OCI-LY1 (cell line): ENCODE results near the gene CCDC92.
A peak's percentile ranks its signal among the peaks of the same experiment; 100 is the strongest.

Experiments
- H2AFZ ChIP-seq: fragments of 200-600 bp; sonication (generic), shearing (Covaris generic); 2 replicates; pipeline ENCODE4 v1.6.0; 2014; ENCODE audit warnings: antibody characterized with exemption, mild to moderate bottlenecking, low read length
- H3F3A ChIP-seq: fragments of 200-600 bp; sonication (generic), shearing (Covaris generic); 2 replicates; pipeline ENCODE4 v1.6.0; 2014; ENCODE audit warnings: mild to moderate bottlenecking, antibody characterized with exemption, low read length, moderate library complexity; ENCODE audit not compliant: insufficient read depth
- H3K27ac ChIP-seq: fragments of 200-600 bp; sonication (generic); 2 replicates; pipeline ENCODE4 v1.5.1; 2014; ENCODE audit warnings: low read length, mixed run types, mild to moderate bottlenecking, low read depth; ENCODE audit not compliant: poor library complexity, severe bottlenecking
- H3K27me3 ChIP-seq: fragments of 200-600 bp; sonication (generic); 2 replicates; pipeline ENCODE4 v1.6.0; 2014; ENCODE audit warnings: antibody characterized with exemption, mild to moderate bottlenecking, low read length, moderate library complexity; ENCODE audit not compliant: insufficient read depth
- H3K36me3 ChIP-seq: fragments of 200-600 bp; sonication (generic); 2 replicates; pipeline ENCODE4 v1.6.1; 2014; ENCODE audit warnings: mild to moderate bottlenecking, antibody characterized with exemption, low read length, moderate library complexity, mixed read lengths; ENCODE audit not compliant: insufficient read depth
- H3K4me1 ChIP-seq: fragments of 200-600 bp; sonication (generic); 2 replicates; pipeline ENCODE4 v1.5.1; 2014; ENCODE audit warnings: mild to moderate bottlenecking, low read length, moderate library complexity; ENCODE audit not compliant: insufficient read depth, severe bottlenecking
- H3K4me2 ChIP-seq: fragments of 200-600 bp; sonication (generic), shearing (Covaris generic); 2 replicates; pipeline ENCODE4 v1.6.1; 2014; ENCODE audit warnings: low read length
- H3K4me3 ChIP-seq: fragments of 200-600 bp; sonication (generic); 2 replicates; pipeline ENCODE4 v1.5.1; 2014; ENCODE audit warnings: low read length, low read depth, mild to moderate bottlenecking, mixed read lengths; ENCODE audit not compliant: poor library complexity, severe bottlenecking
- H3K79me2 ChIP-seq: fragments of 200-600 bp; shearing (Covaris generic); 2 replicates; pipeline ENCODE4 v1.6.1; 2016; ENCODE audit warnings: mixed run types, low read length, mixed read lengths; ENCODE audit not compliant: insufficient read depth
- H3K9ac ChIP-seq: fragments of 200-600 bp; sonication (generic), shearing (Covaris generic); 2 replicates; pipeline ENCODE4 v1.6.1; 2014; ENCODE audit warnings: mild to moderate bottlenecking, low read length, mixed read lengths
- H3K9me2 ChIP-seq: fragments of 200-600 bp; sonication (generic), shearing (Covaris generic); 2 replicates; pipeline ENCODE4 v1.6.1; 2014; ENCODE audit warnings: low read depth, mild to moderate bottlenecking, low read length, mixed read lengths
- H3K9me3 ChIP-seq: fragments of 200-600 bp; shearing (Covaris generic); 2 replicates; pipeline ENCODE4 v1.6.1; 2014; ENCODE audit warnings: low read length, mixed read lengths
- H4K20me1 ChIP-seq: fragments of 200-600 bp; sonication (generic), shearing (Covaris generic); 2 replicates; pipeline ENCODE4 v1.6.0; 2016; ENCODE audit warnings: mild to moderate bottlenecking, low read length; ENCODE audit not compliant: insufficient read depth
- CTCF ChIP-seq: fragments of 200-600 bp; sonication (generic), shearing (Covaris generic); IDR thresholded peaks from 2 replicates; pipeline ENCODE4 v1.5.1; 2017; ENCODE audit warnings: mild to moderate bottlenecking, antibody characterized with exemption, low read length, moderate library complexity, mixed read lengths
- EZH2 ChIP-seq: fragments of 200-600 bp; sonication (generic), shearing (Covaris generic); IDR thresholded peaks from 2 replicates; pipeline ENCODE4 v1.8.0; 2017; ENCODE audit warnings: borderline replicate concordance, mixed run types, mild to moderate bottlenecking, antibody characterized with exemption, low read length, moderate library complexity, mixed read lengths

CCDC92 gene

GRCh38 chr12:123907726-123908476, 64.7 kb downstream of the CCDC92 start:
- Histone ChIP-seq H3K9me2 (no peaks in the 10 kb centered on the region), H3K36me3 (no peaks in the 10 kb centered on the region), H3F3A (peaks cover 3% of the 10 kb centered on the region; the same call in 1 of the 2 replicates), H3K4me3 (no peak overlapping the region), H3K9me3 (no peaks in the 10 kb centered on the region), H3K27me3 (no peaks in the 10 kb centered on the region; the same call in 1 of the 2 replicates), H3K4me1 (no peaks in the 10 kb centered on the region), H4K20me1 (no peaks in the 10 kb centered on the region), H3K79me2 (no peaks in the 10 kb centered on the region), H3K27ac (no peak overlapping the region), H2AFZ (no peak overlapping the region), H3K9ac (no peak overlapping the region), H3K4me2 (no peak overlapping the region)
- TF ChIP-seq EZH2, result no peak
- no peak for TF ChIP-seq CTCF

GRCh38 chr12:123906711-123907420, 65.8 kb downstream of the CCDC92 start:
- Histone ChIP-seq H3K27me3 (no peaks in the 10 kb centered on the region; the same call in 1 of the 2 replicates), H3F3A (peaks cover 3% of the 10 kb centered on the region; the same call in 1 of the 2 replicates), H3K4me1 (no peaks in the 10 kb centered on the region), H3K9me2 (no peaks in the 10 kb centered on the region), H3K9ac (no peak overlapping the region), H3K4me2 (no peak overlapping the region), H3K9me3 (no peaks in the 10 kb centered on the region), H4K20me1 (no peaks in the 10 kb centered on the region), H3K36me3 (no peaks in the 10 kb centered on the region), H3K27ac (no peak overlapping the region), H3K4me3 (no peak overlapping the region), H2AFZ (no peak overlapping the region), H3K79me2 (no peaks in the 10 kb centered on the region)
- TF ChIP-seq EZH2 (no peak), CTCF (no peak)

- H3K4me1 ChIP-seq, result no peaks in the 10 kb centered on the region
- H3K4me2 ChIP-seq, result no peak overlapping the region
- no peaks in the 10 kb centered on the region for H3K36me3 ChIP-seq
- H3K9me2 ChIP-seq, result no peaks in the 10 kb centered on the region
- H3K27ac ChIP-seq, result no peak overlapping the region
- TF ChIP-seq EZH2 (no peak), CTCF (peak; percentile 74)
- H3F3A ChIP-seq, result no peaks in the 10 kb centered on the region
- no peaks in the 10 kb centered on the region for H3K9me3 ChIP-seq
- H3K4me3 ChIP-seq, result no peak overlapping the region
- H4K20me1 ChIP-seq, result no peaks in the 10 kb centered on the region
- no peaks in the 10 kb centered on the region; the same call in 1 of the 2 replicates for H3K27me3 ChIP-seq
- H2AFZ ChIP-seq, result no peak overlapping the region
- H3K9ac ChIP-seq, result no peak overlapping the region
- no peaks in the 10 kb centered on the region for H3K79me2 ChIP-seq
Measured at GRCh38 chr12:123905319-123905925, 67.2 kb downstream of the CCDC92 start.
